HG02798 (cell line): ENCODE results near the gene TTC28.

ENCODE experiments used
- ATAC-seq: cut with Tn5 transposase; IDR thresholded peaks from one replicate; pipeline ENCODE4 v1.9.1; 2021; ENCODE audit warnings: mild to moderate bottlenecking; ENCODE audit not compliant: unreplicated experiment, poor library complexity

The TTC28 gene

DNA sequence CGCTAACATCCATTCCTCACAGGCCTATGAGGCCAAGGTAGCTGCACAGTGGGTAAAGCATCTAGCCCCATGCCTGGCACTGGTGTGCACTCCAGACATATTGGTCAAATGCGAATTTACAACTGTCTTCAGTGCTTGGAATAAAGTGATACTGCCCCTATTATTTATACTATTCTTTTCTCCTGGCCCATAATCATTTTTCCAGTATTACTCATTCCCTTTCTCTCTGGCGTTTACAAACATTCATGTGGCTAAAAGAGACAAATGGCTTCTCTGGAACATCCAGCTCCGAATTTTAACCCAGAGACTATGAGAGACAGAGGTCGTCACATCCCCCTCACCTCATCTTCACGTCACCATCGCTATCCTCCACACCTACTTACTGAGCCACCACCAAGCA is 673.4 kb downstream of the TTC28 start:
- ATAC-seq = no peak

DNA sequence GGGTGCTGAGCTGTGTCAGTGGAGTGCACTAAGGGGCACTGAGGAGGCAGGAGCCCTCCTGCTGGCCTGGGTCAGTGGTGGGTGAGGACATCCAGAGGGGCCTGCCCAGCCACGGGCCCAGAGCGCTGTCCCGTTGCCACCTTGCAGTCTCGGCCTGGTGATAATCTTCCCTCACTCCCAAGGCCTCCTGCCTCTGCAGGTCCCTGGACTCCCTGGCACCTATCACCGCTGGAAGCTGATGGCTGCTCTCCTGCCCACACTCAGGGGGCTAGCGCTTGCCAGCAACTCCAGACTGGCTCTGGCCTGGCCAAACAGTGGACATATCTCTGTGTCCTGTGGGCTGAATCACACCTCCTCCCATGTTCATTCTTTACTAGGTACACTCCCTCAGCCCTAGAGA is 674.1 kb downstream of the TTC28 start:
- ATAC-seq = no peak

DNA sequence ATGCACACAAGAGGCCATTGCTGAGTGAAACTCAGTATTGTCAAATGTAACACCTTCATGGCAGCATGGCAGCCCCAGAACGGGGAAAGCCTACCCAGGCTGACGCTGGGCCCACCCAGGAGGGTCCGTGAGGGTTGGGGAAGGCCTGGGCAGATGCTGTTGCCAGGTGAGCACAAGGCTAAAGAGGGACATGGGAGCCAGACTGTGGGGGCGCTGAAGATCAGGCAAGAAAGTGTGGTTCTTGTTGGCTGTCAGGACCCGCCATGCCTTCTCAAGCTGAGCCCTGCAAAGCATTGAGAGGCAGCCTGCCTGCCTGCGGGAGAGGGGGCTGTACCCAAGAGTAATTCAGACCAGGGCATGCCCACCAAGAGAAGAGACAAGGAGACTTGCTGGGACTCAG is 675.6 kb downstream of the TTC28 start:
- no peak for ATAC-seq

DNA sequence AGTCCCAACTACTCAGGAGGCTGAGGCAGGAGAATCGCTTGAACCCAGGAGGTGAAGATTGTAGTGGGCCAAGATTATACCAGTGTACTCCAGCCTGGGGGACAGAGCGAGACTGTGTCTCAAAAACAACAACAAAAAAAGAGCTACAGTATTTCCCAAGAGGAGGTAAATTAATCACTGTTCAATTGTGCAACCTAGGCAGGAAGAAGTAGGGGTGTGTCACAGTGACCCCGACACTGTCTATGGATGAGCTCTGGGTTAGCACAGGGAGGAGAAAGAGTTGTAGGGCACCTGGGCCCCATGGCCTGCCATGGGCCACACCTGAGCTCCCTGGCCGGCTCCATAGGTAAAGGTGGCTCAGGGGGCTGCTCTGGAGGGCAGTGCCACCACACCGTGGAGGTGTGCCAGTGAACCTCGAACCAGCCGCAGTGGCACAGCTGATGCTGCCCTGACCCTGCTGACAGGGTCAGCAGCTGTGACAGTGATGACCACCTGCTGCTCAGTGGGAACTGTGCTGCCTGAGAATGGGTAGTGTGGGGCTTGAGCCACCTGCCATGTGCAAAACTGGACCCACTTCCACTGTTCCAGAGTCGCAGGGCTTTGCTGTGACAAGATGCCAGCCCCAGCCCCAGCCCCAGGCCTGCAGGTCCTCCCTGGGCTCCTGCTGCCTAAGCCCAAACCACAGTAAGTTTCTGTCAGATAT is 676.6 kb downstream of the TTC28 start:
- ATAC-seq = no peak

DNA sequence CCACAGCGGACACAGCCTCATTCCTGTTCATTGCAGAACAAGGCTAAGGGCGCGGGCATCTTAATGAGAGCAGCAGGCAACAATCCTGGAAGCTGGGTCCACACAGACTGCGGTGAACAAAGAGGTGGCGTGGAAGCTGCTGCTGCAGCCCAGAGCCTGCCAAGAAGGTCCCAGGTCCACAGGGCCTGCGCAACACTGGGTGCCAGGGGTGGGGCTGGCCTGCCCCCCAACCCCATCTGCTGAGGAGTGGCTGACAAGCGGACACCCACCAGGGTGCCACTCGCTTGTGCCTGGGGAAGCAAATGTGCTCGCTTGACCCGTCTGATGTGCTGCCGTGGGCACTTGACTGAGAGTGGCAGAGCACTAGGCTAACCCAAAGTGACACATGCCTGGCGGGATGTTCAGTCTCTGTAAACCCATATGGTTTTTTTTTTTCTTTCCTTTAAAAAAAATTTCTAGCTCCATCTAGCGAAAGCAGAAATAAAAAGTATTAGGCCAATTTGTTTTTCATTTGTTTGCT is 677.4 kb downstream of the TTC28 start:
- ATAC-seq = no peak

DNA sequence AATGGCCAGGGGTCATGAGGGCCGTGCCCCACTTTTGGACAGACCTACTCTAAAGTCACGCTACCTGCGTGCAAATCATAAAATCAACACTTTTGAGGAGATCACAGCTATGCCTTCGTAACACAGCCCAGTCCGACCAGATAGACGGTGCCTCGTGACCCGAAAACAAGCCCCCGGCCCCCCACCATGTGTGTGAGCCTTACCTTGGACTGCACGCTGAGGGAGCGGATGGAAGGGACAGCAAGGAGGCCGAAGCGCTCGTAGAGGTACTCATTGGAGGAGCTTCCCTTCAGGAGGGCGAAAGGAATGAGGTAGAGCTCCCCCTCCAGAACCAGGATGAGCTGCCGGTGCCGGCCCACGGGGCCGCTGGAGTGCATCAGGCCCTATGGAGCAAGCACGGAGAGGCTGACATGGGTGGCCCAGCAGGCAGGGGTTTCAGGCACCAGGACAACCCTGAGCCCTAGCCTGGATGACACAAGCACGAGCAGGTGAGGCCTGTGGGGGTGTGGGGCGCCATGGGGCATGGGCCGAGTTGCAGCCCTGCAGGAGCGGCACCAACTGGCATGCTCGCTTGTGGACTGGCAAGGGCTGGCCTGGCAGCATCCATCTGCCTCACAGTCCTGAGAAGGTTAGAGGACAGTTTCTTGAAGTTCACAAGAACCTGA is 678.3 kb downstream of the TTC28 start:
- ATAC-seq = no peak

DNA sequence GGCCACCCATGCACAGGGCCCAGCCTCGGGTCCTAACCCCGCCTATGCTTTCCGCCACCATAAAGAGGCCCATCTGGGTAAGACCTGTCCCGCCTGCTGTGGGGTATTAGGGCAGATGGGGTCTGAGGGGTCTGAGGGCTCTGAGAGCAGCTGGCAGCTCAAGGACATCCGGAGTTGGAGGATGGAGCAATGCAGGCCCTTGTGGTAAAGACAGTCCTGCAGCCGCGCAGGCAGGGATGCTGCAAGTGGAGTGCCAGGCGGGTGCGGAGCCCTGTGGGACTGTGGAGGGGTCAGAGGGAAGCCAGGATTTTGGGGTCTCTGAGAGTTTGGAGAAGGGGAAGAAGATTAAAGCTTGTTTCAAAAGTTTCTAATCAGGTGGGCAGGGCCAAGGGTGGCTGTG is 679.3 kb downstream of the TTC28 start:
- no peak for ATAC-seq

DNA sequence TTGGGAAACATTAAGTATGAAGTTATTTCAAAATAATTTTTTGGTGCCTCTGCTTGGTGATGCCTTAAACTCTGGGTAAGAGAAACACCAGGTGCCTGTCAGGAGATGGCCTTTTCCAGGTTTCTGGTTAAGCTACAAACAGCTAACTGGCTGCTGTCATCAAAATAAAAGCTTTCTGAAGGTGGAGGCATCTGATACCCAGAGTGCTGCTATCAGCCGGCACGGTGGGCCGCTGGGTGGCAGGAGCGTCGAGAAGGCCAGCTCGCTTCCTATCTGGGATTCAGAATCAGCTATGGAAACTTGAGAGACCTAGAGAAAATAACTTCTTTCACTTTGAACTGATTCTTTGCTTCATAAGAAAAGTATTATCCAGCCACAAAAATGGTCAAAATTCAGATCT is 679.8 kb downstream of the TTC28 start:
- ATAC-seq = no peak

DNA sequence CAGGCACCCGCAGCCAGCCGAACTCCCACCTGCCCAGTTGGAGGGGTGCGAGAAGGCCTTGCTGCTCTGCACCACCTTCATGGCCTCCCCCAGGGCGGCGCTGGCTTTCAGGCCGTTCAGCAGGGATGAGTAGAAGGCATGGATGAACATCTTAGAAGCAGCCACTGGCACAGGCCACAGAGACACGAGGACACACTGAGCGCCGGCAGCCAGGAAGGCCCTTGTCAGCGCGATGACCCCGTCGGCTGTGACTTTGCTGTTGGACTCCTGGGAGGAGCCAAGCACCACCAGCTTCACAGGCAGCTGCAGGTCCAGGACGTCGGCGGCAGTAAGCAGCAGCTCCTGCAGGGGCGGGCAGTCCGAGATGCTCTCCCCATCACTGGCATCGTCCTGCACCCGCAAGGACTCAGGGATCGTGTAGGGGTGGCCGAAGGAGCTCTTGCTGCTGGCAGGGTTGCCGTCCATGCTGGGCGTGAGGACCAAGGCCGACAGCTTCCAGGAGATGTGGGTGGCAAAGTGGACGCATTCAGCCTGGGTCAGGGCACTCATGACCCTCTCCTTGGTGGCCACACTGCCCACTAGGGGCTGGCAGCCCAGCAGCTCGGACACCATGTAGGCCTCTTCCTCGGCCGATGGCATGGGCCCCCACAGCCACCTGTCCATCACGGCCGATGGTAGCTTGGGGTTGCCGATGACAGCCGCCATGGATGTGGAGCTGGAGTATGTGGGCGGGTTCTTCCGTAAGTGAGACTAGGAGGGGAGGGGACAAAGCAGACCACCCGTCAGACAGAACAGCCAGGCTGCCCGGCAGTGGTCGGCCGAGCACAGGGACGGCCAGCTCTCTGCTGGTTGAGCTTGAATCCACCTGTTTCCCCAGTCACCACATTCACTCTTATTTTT is 680.9 kb downstream of the TTC28 start:
- ATAC-seq = no peak

DNA sequence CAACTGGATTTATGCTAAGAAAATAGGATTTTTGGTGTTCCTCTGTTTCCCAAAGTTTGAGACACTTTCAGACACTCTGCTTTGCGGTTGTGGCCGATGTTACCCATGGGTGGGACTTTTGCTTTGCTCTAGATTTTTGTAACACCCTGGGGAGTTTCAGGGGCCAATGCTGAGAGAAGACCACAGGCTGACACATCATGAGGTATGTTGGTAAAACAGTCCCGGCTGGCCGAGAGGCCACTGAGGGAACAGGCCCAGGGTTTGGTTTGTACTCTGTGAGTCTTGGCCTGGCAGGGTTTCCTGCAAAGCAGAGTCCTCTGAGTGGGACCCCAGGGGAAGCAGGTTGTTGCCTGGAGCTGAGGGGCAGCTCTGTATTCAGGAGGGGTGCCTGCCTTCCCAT is 682.1 kb downstream of the TTC28 start:
- ATAC-seq = no peak

DNA sequence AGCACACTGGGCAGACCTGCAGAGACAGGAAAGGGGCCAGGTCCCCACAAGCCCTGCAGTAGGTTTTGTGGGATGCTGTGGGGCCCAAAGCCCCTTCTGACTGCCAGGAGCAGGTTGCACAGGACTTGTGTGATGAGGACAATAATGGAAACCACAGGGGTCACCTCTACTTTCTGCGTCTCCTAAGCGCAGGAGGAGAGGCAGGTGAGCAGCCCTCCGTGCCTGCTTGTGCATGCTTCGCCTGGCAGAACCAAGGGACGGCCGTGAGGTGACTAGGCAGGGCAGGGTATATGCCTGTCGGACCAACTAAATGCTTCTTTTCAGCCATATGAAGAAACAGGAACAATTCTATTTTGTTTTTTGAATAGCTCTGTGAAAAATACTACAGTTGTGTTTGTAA is 682.7 kb downstream of the TTC28 start:
- ATAC-seq = no peak

DNA sequence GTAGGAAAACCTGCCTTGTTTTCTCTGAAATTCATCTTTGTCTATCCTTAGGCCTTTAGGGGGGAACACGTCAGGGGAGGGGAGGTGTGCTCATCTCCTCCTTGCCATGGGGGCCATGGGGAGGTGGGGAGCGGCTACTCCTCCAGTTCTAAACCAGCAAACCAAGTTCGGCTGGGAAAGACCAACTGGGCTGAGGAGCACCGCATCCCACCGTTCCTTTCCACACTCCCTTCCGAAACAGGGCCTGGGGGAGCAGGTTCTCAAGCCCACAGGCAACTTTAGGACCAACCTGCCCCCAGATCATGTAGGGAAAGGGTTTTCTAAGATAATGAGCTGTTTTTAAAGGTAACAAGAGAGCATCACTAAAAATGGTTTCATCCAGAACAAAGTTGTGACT is 683.1 kb downstream of the TTC28 start:
- ATAC-seq = no peak

DNA sequence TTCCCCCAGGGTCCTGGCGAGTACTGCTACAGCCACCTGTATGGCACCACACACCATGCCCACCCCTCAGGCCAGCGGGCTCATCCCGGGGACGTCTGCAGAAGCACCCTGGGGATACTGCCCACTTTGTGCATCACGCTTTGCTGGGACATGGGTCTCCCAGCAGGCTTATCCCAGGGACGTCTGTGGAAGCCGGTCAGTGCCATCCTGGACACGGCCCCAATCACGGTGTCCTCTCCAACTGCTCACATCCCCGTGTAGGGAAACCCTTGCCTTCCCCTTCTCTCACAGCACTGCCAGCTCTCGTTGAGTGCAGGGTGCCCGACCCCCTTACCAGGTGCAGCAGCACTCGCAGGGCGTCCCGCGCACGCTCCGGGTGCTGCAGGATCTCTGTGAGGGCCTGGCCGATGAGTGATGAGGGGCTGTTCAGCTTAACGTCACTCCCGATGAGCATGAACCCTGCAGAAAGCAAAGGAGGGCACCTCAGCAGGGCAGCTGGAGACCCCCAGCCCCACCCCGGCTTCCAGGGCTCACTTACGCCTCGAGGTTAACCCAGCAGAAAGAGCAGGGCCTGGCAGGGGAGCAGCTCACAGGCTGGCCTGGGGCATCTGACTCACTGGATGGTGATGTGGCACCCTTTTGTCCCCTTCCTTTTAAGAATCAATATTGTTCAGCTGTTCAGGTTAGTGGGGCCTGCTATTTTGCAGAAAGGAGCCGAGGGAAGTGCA is 683.7 kb downstream of the TTC28 start:
- ATAC-seq = no peak

DNA sequence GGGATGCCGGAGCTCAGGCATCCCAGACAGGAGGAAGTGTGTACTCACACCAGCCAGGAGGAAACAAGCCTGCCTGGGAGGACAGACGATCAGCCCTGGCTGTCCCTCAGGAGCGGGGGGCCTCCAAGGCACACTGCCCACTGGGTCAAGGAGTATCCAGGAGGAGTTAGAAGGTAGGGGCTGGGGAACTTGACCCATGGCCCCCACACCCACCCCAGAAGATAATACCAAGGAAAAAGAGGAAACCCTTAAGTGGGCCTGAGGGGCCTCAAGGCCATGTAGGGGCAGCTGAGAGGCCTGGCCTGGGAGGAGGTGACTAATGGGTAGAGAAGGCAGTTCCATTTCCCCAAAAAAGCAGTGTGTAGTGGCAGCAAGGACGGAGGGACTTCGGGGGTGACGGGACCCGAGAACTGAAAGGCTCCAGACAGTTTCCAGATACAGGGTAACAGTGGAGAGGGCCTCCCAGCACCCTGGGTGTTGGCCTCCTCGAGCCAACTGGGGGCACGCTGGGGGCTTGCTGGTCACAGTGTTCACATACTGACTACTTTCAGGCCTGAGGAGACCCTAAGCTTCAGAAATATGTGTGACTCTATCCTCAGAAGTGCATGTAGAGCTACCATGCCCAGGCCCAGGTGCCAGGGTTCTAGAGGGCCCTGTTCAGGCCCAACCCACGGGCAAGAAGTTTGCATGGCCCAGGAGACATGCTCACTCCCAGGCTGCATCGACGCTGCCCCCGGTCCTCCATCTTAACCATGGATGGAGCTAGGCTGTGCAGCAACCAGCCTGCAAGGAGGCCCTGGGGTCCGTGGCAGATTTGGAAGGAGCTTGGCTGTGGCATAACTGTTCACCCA is 684.9 kb downstream of the TTC28 start:
- no peak for ATAC-seq

DNA sequence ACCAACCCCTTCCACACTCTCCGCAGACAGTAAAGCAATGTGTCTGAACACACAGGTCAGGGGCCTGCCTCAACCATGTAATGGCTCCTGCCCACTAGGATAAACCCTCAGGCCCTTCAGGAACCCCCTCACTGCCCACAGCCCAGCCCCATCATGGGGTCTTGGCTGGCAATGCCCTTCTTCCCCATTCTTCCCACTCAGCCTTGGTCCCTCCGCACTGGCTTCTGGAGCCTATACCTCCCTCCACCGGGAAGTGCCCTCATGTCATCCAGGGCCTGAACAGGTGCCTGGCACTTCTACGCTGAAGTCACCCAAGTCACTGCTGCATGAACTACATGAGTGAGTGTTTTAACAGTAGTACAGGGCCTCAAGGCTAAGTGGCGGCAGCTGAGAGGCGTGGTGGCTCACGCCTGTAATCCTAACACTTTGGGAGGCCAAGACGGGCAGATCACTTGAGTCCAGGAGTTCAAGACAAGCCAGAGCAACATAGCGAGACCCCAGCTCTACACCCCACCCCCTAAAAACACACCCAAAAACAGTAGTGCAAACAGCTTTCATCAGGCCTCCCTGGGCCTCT is 685.8 kb downstream of the TTC28 start:
- no peak for ATAC-seq

DNA sequence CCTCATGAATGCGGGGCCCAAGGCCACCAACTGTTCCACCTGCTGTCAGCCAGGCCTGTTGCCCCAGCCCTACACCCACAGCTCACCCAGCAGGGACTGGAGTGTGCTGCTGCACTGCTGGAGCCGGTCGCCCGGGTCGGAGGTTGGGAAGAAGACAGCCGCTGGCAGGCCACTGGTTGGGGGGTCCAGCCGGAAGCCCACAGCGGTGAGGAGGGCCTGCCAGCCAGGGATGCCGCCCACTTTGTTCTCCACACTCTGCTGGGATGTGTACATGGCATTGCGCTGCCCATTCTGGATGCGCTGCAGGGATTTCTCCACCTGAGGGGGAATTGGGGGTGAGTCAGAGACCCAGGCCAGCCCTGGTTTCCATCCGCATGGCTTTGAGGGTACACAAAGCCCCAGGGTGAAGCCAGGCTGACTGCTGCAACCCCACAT is 686.4 kb downstream of the TTC28 start:
- ATAC-seq = no peak

DNA sequence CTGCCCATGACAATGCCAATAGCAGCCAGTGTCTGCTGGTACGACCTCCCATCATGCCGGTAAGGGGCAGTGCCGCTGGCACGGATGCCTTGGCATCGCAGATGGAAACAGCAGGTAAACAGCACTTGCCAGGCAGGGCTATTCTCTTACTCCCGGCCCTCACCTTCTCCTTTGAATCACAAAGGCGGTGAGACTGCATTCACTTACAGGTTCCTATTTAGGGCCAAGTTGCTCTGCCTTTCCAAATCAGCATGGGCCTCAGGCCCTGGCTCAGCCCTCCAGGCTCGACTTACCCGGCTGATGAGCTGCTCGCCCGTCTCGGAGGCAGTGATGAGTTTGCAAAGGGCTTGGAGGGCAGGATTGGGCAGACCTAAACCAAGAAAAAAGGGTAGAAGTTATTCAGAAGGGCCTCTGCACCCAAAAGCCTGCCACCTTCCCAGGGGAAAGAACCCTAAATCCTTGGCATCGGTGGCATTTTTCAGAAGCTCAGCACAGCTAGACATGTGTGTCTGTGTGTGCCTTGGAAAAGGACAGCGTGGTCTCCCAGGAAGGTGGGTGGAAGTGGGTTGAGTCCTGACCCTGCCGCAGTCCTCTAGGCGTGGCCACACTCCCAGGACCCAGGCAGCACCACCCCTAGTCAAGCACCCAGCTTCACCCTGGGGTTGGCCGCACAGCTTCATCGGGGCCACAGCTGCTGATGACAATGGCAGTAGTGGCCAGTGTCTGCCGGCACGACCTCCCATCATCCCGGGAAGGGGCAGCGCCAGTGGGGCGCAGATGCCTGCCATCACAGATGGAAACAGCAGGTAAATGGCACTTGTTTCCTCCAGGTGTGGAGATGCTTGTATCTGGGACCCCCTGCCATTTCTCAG is 687.1 kb downstream of the TTC28 start:
- ATAC-seq = no peak

DNA sequence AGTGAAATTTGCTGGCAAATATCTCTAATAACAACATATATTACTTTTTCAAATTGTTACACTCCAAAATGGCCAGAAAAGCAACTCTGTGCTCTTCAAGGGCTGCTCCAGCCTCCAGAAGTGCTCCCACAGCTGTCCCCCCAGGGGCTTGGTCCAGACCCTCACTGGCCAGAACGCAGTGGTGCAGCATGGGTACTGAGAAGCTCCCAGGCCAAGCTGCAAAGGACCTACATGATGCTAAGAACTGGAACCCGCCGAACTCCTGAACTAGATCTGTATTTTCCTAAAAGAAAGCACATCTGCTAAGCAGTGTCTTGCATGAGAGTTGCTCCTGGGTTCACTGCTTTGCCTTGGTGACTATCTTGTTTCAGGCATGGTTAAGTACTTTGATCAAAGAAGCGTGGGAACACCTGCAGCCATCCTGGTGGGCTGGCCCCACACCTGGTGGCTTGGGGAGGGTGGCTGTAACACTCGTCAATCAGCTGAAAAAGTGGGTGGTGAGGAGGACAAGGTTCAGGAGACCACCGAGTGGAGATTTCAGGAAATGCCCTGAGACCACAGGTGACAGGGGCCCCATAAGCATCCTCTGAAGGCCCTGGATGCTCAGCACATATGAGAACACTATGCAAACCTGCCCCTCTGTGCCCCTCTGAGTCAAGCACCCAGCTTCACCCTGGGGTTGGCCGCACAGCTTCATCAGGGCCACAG is 687.9 kb downstream of the TTC28 start:
- no peak for ATAC-seq
